HG03060 (cell line): ENCODE measurements around the gene OR11A1.

Experiments
- ATAC-seq: cut with Tn5 transposase; IDR thresholded peaks from one replicate; pipeline ENCODE4 v1.9.1; 2021; ENCODE audit warnings: low read depth, moderate number of reproducible peaks; ENCODE audit not compliant: unreplicated experiment

The OR11A1 gene

GRCh38 chr6:29403801-29404200 is 53.1 kb downstream of the OR11A1 start:
- no peak for ATAC-seq

GRCh38 chr6:29399525-29399924 is 57.3 kb downstream of the OR11A1 start:
- ATAC-seq = no peak

- ATAC-seq = no peak
These were observed 61.5 kb downstream of the OR11A1 start, which contains the start of gene OR12D2 for GRCh38 chr6:29395331-29395730. Gene OR12D2, plus strand, starts transcription at chr6:29395631. Its CDS starts 1,069 bp downstream, at chr6:29396700.

GRCh38 chr6:29388533-29388932 is 68.3 kb downstream of the OR11A1 start:
- no peak for ATAC-seq

GRCh38 chr6:29376003-29376402 is 80.9 kb downstream of the OR11A1 start:
- ATAC-seq = no peak
